ENCODE data around the gene SSBP2.

GRCh38 chr5:81657386-81657785 is 93.5 kb downstream of the SSBP2 start:
- TF ChIP-seq RAD21 (IDR thresholded peaks at IDR 0.05; ENCODE audit: low read depth) (no peak), POLR2A (IDR thresholded peaks at IDR 0.05; ENCODE audit: borderline replicate concordance, extremely low read depth, insufficient read depth, insufficient read length) (no peak), YY1 (IDR thresholded peaks at IDR 0.05; ENCODE audit: extremely low read depth, insufficient replicate concordance, low read depth, low read length) (no peak), MAX (IDR thresholded peaks at IDR 0.05) (no peak), EGR1 (IDR thresholded peaks at IDR 0.05; ENCODE audit: low read depth) (no peak)
- TF ChIP-seq, protein P1, sequence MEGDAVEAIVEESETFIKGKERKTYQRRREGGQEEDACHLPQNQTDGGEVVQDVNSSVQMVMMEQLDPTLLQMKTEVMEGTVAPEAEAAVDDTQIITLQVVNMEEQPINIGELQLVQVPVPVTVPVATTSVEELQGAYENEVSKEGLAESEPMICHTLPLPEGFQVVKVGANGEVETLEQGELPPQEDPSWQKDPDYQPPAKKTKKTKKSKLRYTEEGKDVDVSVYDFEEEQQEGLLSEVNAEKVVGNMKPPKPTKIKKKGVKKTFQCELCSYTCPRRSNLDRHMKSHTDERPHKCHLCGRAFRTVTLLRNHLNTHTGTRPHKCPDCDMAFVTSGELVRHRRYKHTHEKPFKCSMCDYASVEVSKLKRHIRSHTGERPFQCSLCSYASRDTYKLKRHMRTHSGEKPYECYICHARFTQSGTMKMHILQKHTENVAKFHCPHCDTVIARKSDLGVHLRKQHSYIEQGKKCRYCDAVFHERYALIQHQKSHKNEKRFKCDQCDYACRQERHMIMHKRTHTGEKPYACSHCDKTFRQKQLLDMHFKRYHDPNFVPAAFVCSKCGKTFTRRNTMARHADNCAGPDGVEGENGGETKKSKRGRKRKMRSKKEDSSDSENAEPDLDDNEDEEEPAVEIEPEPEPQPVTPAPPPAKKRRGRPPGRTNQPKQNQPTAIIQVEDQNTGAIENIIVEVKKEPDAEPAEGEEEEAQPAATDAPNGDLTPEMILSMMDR (IDR thresholded peaks at IDR 0.05 in 2 of 3, conservative IDR thresholded peaks at IDR 0.05 in 1 of 3; ENCODE audit: borderline replicate concordance in 1 of 3, insufficient read depth in 1 of 3, low read depth in 2 of 3, low read length in 2 of 3) = no peak

All from HCT116 (cell line).